Measurements from ENCODE around the gene BCHE.

Gene BCHE

GRCh38 chr3:165725296-165725695 lies 111.9 kb downstream of the BCHE start:
- ChIA-PET CTCF (no interaction called here), POLR2A (no interaction called here)
- Histone ChIP-seq H3K36me3 (ENCODE audit: control insufficient read depth in 2 of 2, insufficient read depth in 1 of 2, low read length in 2 of 2) (no peaks in the 10 kb centered on the region), H3K27ac (ENCODE audit: extremely low read depth, low read depth, low read length) (no peak overlapping the region), H3K4me3 (ENCODE audit: low read depth, low read length) (no peak overlapping the region), H3K4me1 (ENCODE audit: control insufficient read depth, insufficient read depth, low read length) (no peaks in the 10 kb centered on the region), H3K9me3 (ENCODE audit: control insufficient read depth, insufficient read depth, low read depth, low read length) (no peaks in the 10 kb centered on the region)
- TF ChIP-seq ZNF404 (tag by site-specific recombination; IDR thresholded peaks at IDR 0.05) (no peak), HOXD13 (CRISPR knock-in tag; IDR thresholded peaks at IDR 0.05; ENCODE audit: borderline replicate concordance) (no peak), ZNF248 (tag by site-specific recombination; IDR thresholded peaks at IDR 0.05) (no peak), EGR2 (tag by site-specific recombination; IDR thresholded peaks at IDR 0.05; ENCODE audit: low read depth) (no peak)
